ENCODE results near the gene PAX8.

PAX8 gene

GRCh38 chr2:113180131-113180946, 98.4 kb downstream of the PAX8 start:
- DNase-seq = no peak

GRCh38 chr2:113179446-113180045, 99.2 kb downstream of the PAX8 start:
- no peak for DNase-seq

GRCh38 chr2:113178891-113179290, 99.8 kb downstream of the PAX8 start:
- DNase-seq = no peak

DNA sequence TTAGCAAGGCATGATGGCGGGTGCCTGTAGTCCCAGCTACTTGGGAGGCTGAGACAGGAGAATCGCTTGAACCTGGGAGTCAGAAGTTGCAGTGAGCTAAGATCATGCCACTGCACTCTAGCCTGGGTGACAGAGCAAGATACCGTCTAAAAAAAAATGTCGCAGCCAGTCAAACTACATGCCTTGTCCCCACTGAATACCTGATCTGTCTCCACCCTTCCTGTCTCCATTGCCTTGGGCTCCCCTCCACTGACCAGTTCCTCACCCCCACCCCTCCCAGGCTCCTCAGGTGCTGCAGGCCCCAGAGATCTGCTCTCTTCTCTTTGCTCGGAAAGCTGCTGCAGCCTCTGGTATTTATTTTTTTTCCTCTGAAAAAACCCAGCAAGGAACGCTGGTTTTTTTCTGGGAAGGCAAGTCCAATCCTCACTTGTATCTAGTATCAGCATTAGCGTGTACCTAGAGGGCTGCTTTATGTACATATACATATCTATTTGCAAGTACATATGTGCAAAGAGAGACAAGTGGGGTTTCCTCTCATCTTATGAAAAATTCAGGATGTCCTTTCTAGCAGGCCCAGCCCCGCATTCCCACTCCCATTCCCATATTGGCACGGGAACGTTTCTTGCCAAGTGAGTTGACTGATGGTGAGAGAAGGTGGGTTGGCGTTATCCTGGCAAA, 100.5 kb downstream of the PAX8 start:
- no peak for DNase-seq

DNA sequence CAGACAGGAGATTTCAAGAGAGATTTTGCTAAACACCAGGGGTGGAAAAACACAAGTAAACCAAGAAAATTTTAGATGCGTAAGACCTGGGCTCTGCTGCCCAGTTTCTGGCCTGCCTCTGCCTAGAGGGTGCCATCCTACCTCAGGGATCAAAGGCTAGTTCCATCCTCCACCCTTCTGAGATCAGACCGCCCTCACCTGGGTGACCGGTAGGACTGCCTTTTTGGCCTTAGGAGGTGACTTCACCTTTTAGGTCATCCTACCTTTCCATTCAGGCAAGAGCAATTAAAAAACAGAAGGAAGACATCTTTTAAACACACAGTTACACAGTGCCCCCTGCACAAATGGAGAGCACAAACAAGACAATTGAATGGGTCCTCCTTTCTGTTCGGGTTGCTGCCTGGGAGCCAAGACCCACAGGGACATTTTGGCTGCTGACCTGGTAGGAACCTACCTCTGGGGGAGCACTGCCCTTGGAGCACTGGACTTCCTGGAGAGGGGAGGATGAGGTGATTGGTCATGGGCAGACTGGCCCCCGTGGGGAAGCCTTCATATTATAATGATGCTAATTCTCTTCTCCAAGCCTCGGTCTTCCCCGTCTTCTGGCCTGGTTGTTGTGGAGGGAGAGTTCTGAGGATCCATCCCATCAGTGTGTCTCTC, 101.9 kb downstream of the PAX8 start:
- no peak for DNase-seq

GRCh38 chr2:113175736-113176695, 102.7 kb downstream of the PAX8 start:
- peak; percentile 40 for DNase-seq

DNA sequence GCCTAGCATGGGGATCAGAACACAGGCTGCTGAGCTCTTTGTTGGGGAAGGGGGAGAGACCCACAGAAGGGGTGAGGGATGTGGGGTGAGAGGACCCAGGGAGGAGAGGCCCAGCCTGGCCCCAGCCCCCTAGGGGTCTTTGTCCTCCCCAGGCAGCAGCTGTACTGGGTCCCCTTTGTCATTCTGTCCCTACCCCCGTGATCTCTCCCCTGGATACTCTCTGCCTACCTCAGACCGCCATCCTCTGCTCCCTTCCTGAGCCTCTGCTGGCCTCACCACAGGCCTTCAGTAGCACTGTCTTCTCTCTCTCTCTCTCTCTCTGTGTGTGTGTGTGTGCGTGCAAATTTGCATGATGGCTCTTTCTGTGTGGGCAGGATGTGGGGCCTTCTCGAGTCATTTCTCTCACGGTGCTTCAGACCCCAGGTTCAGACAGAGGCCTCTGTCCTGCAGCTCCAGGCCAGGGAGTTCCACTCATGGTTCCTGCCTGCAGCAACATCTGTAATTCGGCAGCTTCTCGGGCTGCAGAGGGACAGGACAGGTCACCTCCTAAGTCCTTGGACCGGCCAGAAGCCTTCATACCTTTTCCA, 103.6 kb downstream of the PAX8 start:
- DNase-seq = peak; percentile 76

DNA sequence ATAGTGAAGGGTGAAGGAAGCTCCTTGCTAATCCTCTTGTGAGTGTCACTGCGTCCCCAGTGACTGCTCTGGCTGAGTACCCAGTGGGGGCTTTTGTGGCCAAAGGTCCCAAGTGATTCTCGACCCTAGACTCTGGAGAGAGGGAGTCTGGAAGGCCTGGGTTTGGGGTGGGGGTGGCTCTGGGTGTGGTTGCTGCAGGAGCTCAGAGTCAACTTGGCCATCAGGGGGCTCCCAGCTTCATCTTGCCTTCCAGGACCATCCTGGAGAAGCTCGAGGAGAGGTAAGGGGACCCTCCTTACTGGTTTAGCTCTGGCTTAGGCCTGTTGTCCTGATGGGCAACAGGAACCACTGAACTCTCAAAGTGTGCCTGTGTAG, 104.4 kb downstream of the PAX8 start:
- DNase-seq = no peak

DNA sequence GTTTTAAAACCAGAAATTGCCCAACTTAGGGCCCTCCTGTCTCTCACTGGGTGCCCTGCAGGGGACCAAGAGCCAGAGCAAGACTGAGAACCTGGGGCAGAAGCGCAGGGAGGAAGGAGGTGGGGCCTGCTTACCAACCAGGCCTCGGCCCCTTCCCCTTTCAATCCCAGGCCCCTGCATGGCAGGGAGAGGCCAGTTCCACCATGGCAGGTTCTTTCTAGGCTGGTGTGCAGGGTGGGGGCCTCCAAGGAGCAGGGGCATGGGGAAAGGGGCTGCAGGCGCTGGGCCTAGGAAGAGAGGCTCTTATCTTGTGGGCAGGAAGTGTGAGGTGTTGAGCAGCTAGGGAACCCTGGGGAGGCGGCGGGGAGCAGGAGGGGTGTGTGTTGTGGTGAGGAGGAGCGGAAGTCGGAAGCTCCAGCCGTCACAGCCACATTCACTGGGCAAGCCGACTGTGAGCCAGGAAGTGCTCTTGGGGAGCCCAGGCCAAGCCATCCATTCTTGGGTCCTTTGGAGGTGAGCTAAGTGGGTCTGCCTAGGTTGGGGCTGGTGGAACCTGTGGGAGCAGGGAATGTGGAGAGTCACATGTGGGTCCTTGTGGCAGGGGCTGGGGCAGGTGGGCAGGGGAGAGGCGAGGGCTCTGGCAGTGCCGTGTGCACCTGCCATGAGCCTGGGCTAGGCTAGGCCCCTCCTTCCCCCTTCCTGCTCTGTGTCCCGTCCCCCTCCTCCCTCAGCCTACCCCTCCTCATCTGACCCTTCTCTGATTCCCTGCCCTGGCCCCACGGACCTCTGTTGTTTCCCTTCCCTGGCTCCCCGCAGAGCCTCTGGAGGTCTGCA, 105.0 kb downstream of the PAX8 start, which contains the start of gene PSD4:
Gene PSD4 (plus strand): TSS at position 430 of the 834 bp plus-strand sequence. CDS start 8,486 bp downstream, outside the sequence.
- peak; percentile 84 for DNase-seq

DNA sequence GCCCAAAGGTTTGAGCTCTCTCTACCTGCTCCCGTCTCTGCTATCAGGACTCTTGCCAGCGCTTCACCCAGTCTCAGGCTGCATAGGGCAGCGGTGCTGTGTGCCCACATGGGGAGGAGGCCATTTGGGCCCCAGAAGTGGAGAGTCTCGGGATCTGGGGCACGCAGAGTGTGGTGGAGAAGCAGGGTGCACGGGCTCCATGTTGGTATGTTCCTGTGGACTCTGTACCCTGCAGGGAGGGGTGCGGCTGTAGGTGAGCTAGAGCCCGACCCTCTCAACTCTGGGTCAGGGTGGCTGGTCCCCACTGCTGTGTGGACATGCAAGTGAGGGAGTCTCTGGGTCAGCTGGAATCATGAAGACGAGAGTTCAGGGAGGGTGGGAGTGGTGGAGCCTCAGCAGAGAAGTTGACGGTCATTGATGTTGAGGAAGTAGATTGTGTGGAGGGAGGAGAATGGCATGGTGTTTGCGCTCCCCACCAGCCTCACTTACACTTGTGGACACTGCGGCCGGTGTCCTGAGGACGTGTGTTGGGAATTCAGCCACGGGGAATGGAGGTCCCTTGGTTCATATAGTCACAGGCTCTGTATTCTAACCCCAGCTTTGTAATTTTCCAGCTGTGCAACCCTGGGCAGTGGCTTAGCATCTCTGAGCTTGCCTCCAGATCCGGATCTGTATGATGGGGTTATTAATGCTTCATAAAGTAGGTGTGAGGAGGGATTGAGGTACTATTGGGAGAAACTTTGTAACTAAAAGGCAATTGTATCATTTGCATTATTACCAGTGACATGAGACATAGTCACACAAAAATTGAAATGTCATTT, 105.8 kb downstream of the PAX8 start:
- no peak for DNase-seq

DNA sequence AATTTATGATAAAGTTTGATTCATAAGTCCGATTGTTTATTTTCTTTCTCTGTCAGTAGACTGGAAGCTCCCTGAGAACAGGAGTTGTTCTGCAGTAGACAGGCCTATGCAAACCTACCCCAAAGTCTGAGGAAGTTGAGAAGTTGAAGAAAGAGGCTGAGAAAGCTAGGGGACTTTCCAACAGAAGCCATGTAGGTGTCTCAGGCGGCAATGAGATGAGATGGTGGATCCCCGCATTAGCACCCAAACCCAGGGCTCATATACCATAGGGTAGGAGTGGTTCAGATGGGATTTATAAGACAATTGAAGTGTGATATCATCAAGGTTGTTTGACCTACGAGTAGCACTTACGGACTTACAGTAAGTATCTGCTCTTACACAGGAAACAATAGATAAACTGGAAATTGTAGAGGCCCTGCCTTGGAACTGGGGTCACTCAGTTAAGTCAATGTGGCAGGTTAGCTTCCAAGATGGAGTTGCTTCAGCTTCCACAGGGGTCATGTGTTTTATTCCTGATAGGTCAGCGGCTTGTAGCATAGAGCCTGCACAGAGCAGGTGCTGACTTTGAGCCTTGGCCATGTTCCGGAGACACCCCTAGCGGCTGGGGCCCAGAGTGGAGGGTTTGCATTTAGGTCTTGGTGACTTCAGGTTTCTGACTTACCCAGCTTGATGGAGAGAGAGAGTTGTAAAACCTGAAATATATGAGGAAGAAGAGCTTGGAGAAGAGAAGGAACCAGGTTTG, 107.2 kb downstream of the PAX8 start:
- DNase-seq = no peak

- no peak for DNase-seq
Measured at GRCh38 chr2:113169586-113169985, 109.1 kb downstream of the PAX8 start.

DNA sequence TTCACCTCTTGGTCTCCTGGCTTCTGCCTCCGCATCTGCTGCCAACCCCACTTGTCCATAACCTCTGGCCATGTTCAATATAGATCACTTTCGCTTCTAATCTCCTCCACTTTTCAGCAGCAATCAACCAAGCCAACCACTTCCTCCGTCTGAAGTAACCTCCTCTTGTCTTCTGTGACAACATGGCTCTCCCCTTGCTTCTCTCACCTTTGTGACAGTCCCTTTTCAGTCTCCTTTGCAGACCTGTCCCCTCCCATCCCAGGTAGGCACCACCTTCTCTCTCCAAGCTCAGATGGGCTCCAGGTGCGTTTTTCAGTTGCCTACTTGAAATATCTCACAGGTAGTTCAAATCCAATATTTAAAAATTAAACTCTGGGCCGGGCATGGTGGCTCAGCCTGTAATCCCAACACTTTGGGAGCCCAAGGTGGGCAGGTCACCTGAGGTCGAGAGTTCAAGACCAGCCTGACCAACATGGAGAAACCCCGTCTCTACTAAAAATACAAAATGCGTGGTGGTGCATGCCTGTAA, 109.7 kb downstream of the PAX8 start:
- no peak for DNase-seq

- DNase-seq = no peak
Measured at GRCh38 chr2:113167962-113168340, 110.8 kb downstream of the PAX8 start.

GRCh38 chr2:113167115-113167932, 111.4 kb downstream of the PAX8 start:
- DNase-seq = peak; percentile 46

DNA sequence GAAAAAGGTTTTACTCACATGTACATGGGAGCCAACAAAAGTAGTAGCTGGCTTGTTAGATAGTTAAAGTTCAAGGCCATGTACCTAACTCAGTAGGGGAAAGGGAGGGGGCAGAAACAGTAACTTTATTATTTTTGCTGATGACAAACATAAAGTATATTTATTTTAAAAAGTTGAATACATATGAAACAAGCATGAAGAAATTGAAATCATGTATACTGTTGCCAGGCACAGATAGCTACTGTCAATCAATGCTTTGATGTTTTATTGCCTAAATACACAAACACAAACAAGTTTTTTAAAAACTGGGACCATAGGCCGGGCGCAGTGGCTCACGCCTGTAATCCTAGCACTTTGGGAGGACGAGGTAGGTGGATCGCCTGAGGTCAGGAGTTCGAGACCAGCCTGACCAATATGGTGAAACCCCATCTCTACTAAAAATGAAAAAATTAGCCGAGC, 112.5 kb downstream of the PAX8 start:
- DNase-seq = no peak
